GM21367 (cell line): Measurements from ENCODE around the gene WDR82.

Experiments used
- ATAC-seq: cut with Tn5 transposase; IDR thresholded peaks from one replicate; pipeline ENCODE4 v1.9.1; 2021; ENCODE audit not compliant: unreplicated experiment

Gene WDR82

GRCh38 chr3:52238761-52239701 lies 39.4 kb downstream of the WDR82 start, which contains the start of gene TWF2:
TWF2 (minus strand) TSS chr3:52239158; CDS start chr3:52239016, 142 bp downstream.
- peak; percentile 53 for ATAC-seq

DNA sequence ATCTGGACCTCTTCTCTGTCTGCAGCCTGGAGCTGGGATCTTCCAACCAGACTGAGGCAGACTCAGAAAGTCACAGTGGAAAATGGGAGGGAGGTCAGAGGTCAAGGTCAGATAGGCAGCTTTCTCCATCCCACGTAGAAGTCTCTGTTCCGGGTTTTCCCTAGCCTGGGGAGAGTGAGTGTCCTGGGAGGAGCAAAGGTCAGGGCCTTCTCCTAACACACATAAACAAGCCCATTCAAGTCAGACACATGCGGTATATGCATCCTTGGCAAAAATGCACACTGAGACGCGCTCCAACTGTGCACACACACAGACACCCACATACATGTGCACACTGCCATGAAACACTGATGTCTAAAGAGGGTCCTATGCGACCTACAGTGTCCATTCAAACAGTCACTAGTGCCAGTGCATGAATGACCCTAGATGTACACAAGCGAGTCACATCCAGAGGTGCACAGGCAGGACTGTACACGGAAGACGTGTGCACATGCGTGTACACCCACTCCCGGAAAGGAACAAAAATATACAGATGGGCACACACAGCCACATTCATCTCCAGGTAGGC lies 40.2 kb downstream of the WDR82 start:
- ATAC-seq, result no peak

GRCh38 chr3:52237657-52238172 lies 40.7 kb downstream of the WDR82 start:
- ATAC-seq, result no peak

- no peak for ATAC-seq
Observed at GRCh38 chr3:52237006-52237656, 41.3 kb downstream of the WDR82 start.

DNA sequence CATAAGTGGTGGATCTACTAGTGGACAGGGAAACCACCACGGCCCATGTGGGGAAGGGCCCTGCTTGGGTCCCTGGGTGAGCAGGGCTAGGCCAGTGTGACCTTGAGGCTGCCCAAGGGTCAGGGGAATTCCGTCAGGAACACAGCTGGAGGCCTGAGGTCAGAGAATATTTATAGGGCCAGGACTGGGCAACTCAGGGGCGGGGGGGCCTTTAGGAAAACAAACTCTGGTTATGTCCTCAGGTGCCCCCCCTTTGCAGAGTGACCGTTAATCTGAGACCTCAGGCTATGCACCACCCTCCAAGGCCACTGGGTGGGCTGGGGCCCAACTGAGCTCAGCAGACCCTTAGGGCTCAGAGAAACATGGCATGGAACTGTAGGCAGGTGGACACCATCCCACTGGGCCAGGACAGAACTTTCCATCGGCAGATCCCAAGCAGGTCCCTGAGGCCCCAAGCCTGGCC lies 42.0 kb downstream of the WDR82 start:
- ATAC-seq, result no peak

- no peak for ATAC-seq
Observed at GRCh38 chr3:52234516-52235447, 43.7 kb downstream of the WDR82 start.

- no peak for ATAC-seq
Observed at GRCh38 chr3:52233968-52234367, 44.5 kb downstream of the WDR82 start.

GRCh38 chr3:52233108-52233591 lies 45.3 kb downstream of the WDR82 start:
- no peak for ATAC-seq

GRCh38 chr3:52232279-52233107 lies 46.0 kb downstream of the WDR82 start:
- ATAC-seq, result no peak

DNA sequence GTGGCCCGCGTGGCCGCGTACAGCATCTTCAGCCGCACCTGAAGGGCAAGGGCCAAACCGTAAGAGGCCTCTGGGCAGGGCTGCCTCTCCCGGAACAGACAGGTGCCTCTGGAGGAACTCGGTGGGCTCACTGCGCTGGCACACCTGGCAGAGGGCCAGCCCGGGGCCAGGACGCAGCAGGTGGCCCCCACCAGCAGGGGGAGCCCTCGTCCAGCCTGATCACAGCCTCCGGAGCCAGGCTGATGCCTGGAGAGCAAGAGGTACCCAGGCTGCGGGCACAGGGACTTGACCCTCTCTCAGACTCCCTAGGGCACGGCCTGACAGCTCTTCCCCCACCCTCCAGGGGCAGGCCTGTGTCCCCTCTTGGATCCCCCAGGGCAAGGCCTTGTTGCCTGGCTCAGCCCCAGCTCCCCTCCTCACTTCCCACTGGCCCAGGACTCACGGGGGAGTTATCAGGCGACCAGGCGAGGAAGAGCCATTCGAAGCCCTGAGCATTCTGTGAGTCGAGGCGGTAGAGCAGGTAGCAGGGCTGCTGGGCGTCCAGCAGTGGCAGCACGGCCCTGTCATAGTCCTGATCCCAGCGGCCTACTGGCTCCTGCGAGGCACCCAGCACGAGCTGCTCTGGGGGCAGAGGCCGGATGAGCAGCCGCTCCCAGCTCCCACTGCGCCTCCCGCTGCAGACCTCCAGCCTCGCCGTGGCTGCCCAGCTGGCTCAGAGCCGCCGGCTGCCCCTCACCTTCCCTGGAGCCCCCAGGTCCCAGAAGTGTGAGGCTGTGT lies 46.8 kb downstream of the WDR82 start:
- ATAC-seq, result no peak

GRCh38 chr3:52230889-52231499 lies 47.5 kb downstream of the WDR82 start:
- no peak for ATAC-seq

DNA sequence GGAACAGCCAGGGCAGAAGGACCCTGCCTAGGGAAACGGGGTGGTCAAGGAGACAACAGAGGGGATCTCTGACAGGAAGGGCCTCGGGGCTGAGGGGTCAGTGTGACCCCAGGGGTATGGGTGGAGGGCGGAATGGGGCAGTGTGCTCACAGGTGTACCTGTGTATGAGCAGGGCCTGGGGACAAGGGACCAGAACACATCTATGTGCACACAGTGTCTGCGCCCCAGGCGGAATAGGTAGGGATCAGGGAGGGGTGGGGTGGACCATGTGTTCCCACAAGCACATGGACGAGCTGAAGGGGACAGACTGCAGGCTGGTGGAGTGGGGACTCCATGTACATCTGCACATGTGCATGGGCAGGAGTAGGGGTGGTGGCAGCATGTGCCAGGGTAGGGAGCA lies 48.0 kb downstream of the WDR82 start:
- no peak for ATAC-seq

GRCh38 chr3:52229656-52230055 lies 48.8 kb downstream of the WDR82 start:
- no peak for ATAC-seq

- ATAC-seq, result no peak
Observed at GRCh38 chr3:52228751-52229291, 49.6 kb downstream of the WDR82 start.

DNA sequence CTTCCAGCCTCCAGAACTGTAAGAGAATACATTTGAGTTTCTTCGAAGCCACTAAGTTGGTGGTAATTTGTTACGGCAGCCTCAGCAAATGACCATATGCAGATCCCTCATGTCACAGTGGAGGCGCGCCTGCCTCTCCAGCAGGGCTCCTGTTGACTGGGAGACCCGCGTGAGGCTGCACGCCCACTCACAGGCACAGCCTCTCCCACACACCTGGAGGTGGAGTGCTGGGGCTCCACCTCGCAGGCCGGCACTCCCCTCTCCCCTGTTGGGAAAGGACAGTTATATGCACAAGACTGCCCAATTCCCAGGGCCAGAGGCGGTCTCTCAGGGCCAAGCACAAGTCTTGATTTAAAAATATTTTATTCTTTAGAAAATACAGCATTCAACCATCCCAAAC lies 50.2 kb downstream of the WDR82 start:
- ATAC-seq, result no peak

DNA sequence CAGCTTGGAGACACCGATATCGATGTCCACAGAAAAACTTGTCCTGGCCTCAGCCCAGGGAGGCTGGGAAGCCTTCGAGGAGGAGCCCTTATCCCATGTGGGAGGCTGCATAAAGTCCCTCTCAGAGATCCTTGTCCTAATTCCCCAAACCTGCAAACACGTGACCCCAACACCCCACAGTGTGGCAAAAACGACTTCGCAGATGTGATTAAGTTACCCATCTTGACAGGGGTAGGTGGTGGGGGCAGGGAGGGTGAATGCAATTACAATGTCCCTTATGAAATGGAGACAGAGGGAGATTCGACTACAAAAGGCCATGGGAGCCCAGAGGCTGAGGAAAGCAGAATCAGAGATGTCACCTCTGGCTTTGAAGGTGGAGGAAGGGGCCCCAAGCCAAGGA lies 50.7 kb downstream of the WDR82 start:
- ATAC-seq, result no peak

- no peak for ATAC-seq
Observed at GRCh38 chr3:52227117-52227516, 51.3 kb downstream of the WDR82 start.
